Prostate gland (tissue), 2 donors: ENCODE measurements around the gene LMF2. TPM values are rescaled to one million over a fixed set of nuclear protein-coding genes. Genes with fewer than 3 reads are reported as not detected.
A peak's percentile ranks its signal among the peaks of the same experiment; 100 is the strongest.

Experiments
- DNase-seq: peaks from one replicate; pipeline ENCODE4 v3.0.0-alpha.2; 2019; ENCODE audit warnings: low spot score
- H3K27ac ChIP-seq, 2 donors: fragments of 200-600 bp; sonication (generic); 2 replicates each; pipeline ENCODE4 v1.5.1; 2017 to 2019
- H3K27me3 ChIP-seq: fragments of 200-600 bp; sonication (generic); replicated peaks from 2 replicates; pipeline ENCODE4 v1.5.1; 2019; ENCODE audit not compliant: insufficient read depth
- H3K36me3 ChIP-seq, 2 donors: fragments of 200-600 bp; sonication (generic); 1 replicate in 1 of 2; 2 replicates in 1 of 2; pipeline versions ENCODE4 v1.5.1 to v1.8.1; 2017 to 2019
- H3K4me1 ChIP-seq: fragments of 200-600 bp; sonication (generic); replicated peaks from 2 replicates; pipeline ENCODE4 v1.5.1; 2019
- H3K4me3 ChIP-seq, 2 donors: fragments of 200-600 bp; sonication (generic); 2 replicates each; pipeline ENCODE4 v1.5.1; 2017 to 2019
- H3K9me3 ChIP-seq: fragments of 200-600 bp; sonication (generic); 2 replicates; pipeline ENCODE4 v1.5.1; 2017
- CTCF ChIP-seq, 4 experiments: fragments of 200-600 bp in 2 of 4; fragments of 450-650 bp in 2 of 4; sonication (generic) in 2 of 4; IDR thresholded peaks; 1 replicate in 3 of 4; 2 replicates in 1 of 4; pipeline ENCODE4 v1.5.1; 2016 to 2019; ENCODE audit warnings: antibody characterized with exemption in 4 of 4, mild to moderate bottlenecking in 2 of 4, moderate library complexity in 2 of 4
- POLR2A ChIP-seq: fragments of 450-650 bp; IDR thresholded peaks from one replicate; pipeline ENCODE4 v1.6.1; 2016; ENCODE audit warnings: antibody characterized with exemption, mild to moderate bottlenecking
- POLR2AphosphoS5 ChIP-seq: sonication (generic); formaldehyde crosslinking; IDR thresholded peaks from one replicate; pipeline ENCODE4 v1.6.1; 2017; ENCODE audit warnings: antibody characterized with exemption
- WGBS: methylation state at CpG from one replicate; pipeline ENCODE4 v1.1.5; 2018; 5-methylcytosine and 5-hydroxymethylcytosine counted together
- intact Hi-C: fragments of 100-400 bp; cut with DNase I; formaldehyde crosslinking; loops from one replicate; pipeline ENCODE4 v1.14.2; 2022
- total RNA-seq, 2 donors: library from RNA; depleted of rRNA; stranded (reverse); fragments of >200 nt; gene quantifications; one replicate each; pipeline ENCODE4 v1.1.0, GENCODE V29; 2016

Gene LMF2
- total RNA-seq, 2 donors from 2014 or later, result 76.6 to 94.3 TPM

GRCh38 chr22:50530580-50530876 lies 23.0 kb upstream of the LMF2 start:
- Histone ChIP-seq H3K9me3 (no peaks in the 10 kb centered on the region), H3K4me3 (peak overlapping the region; percentile 36 to 43), H3K27me3 (no peaks in the 10 kb centered on the region), H3K27ac (peak overlapping the region; percentile 65 to 83), H3K4me1 (peaks cover 8% of the 10 kb centered on the region), H3K36me3 (no peaks in the 10 kb centered on the region)
- TF ChIP-seq CTCF (IDR thresholded peaks at IDR 0.05) (no peak), POLR2A (no peak), POLR2AphosphoS5 (no peak)
- no peak for DNase-seq
- intact Hi-C loops, result no loop called here
- WGBS, result 3% methylated on average over 16 of the region's 21 CpGs

- H3K4me3 ChIP-seq, result peak within 1 kb of the TSS; percentile 36 to 43
- no peaks in the 10 kb centered on the region for H3K27me3 ChIP-seq
- H3K36me3 ChIP-seq, result no peaks in the 10 kb centered on the region
- intact Hi-C loops, result no loop called here
- peaks cover 8% of the 10 kb centered on the region for H3K4me1 ChIP-seq
- under 1% methylated on average over 31 of the region's 92 CpGs for WGBS
- H3K27ac ChIP-seq, result peak within 1 kb of the TSS; percentile 65 to 83
- TF ChIP-seq CTCF (IDR thresholded peaks at IDR 0.05), result peak in 1 of 4 experiments; percentile 3
- TF ChIP-seq POLR2A, result peak; percentile 71
- TF ChIP-seq POLR2AphosphoS5, result peak; percentile 43
- H3K9me3 ChIP-seq, result no peaks in the 10 kb centered on the region
- DNase-seq, result peak; percentile 72
Observed at GRCh38 chr22:50529897-50530579, 22.5 kb upstream of the LMF2 start, which contains the start of gene TYMP. TSS of gene TYMP (minus strand) at chr22:50530012. CDS start at chr22:50529709, 303 bp downstream.

GRCh38 chr22:50529416-50529896 lies 22.0 kb upstream of the LMF2 start:
- intact Hi-C loops, result no loop called here
- Histone ChIP-seq H3K4me1 (peaks cover 13% of the 10 kb centered on the region), H3K27me3 (no peaks in the 10 kb centered on the region), H3K4me3 (peak overlapping the region; percentile 36 to 43), H3K9me3 (no peaks in the 10 kb centered on the region), H3K27ac (peak overlapping the region; percentile 65 to 83), H3K36me3 (no peaks in the 10 kb centered on the region)
- WGBS, result 3% methylated on average over 28 of the region's 50 CpGs
- DNase-seq, result no peak
- TF ChIP-seq POLR2AphosphoS5 (no peak), POLR2A (no peak), CTCF (IDR thresholded peaks at IDR 0.05) (no peak)

- 61% methylated on average over 13 of the region's 15 CpGs for WGBS
- intact Hi-C loops, result no loop called here
- Histone ChIP-seq H3K9me3 (no peaks in the 10 kb centered on the region), H3K27me3 (no peaks in the 10 kb centered on the region), H3K4me1 (peaks cover 15% of the 10 kb centered on the region), H3K27ac (peak overlapping the region; percentile 65 to 83), H3K36me3 (no peaks in the 10 kb centered on the region), H3K4me3 (peak overlapping the region in 1 of 2 donors; percentile 43)
- TF ChIP-seq POLR2A, result no peak
- TF ChIP-seq POLR2AphosphoS5, result no peak
- no peak for TF ChIP-seq CTCF (IDR thresholded peaks at IDR 0.05)
- DNase-seq, result no peak
Observed at GRCh38 chr22:50528682-50529415, 21.3 kb upstream of the LMF2 start.
